ENCODE measurements around the gene RIC1. TPM values are rescaled to one million over a fixed set of nuclear protein-coding genes. Genes with fewer than 3 reads are reported as not detected.

RIC1 gene
- total RNA-seq, 1 donor from 2014 or later, result 40.7 TPM

GRCh38 chr9:5688109-5688508, 59.2 kb downstream of the RIC1 start:
- DNase-seq (ENCODE audit: low spot score), result no peak
- Mint-ChIP-seq H3K9me3 (ENCODE audit: low read depth) (peaks cover 4% of the 10 kb centered on the region), H3K36me3 (ENCODE audit: low read depth) (peaks cover 6% of the 10 kb centered on the region), H3K27ac (ENCODE audit: unreplicated experiment) (peak overlapping the region; percentile 71), H3K4me1 (ENCODE audit: low read depth) (peaks cover 33% of the 10 kb centered on the region), H3K4me3 (ENCODE audit: unreplicated experiment) (no peak overlapping the region), H3K27me3 (ENCODE audit: low read depth) (no peaks in the 10 kb centered on the region)
- TF ChIP-seq, protein P1, sequence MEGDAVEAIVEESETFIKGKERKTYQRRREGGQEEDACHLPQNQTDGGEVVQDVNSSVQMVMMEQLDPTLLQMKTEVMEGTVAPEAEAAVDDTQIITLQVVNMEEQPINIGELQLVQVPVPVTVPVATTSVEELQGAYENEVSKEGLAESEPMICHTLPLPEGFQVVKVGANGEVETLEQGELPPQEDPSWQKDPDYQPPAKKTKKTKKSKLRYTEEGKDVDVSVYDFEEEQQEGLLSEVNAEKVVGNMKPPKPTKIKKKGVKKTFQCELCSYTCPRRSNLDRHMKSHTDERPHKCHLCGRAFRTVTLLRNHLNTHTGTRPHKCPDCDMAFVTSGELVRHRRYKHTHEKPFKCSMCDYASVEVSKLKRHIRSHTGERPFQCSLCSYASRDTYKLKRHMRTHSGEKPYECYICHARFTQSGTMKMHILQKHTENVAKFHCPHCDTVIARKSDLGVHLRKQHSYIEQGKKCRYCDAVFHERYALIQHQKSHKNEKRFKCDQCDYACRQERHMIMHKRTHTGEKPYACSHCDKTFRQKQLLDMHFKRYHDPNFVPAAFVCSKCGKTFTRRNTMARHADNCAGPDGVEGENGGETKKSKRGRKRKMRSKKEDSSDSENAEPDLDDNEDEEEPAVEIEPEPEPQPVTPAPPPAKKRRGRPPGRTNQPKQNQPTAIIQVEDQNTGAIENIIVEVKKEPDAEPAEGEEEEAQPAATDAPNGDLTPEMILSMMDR (IDR thresholded peaks at IDR 0.05), result no peak

- H3K27ac Mint-ChIP-seq (ENCODE audit: unreplicated experiment), result peak overlapping the region; percentile 5
- DNase-seq (ENCODE audit: low spot score), result no peak
- H3K27me3 Mint-ChIP-seq (ENCODE audit: low read depth), result no peaks in the 10 kb centered on the region
- H3K9me3 Mint-ChIP-seq (ENCODE audit: low read depth), result no peaks in the 10 kb centered on the region
- no peaks in the 10 kb centered on the region for H3K36me3 Mint-ChIP-seq (ENCODE audit: low read depth)
- H3K4me1 Mint-ChIP-seq (ENCODE audit: low read depth), result peaks cover 47% of the 10 kb centered on the region
- H3K4me3 Mint-ChIP-seq (ENCODE audit: unreplicated experiment), result no peak overlapping the region
- TF ChIP-seq, protein P1 (IDR thresholded peaks at IDR 0.05), result no peak
Observed at GRCh38 chr9:5690278-5690677, 61.4 kb downstream of the RIC1 start.

DNA sequence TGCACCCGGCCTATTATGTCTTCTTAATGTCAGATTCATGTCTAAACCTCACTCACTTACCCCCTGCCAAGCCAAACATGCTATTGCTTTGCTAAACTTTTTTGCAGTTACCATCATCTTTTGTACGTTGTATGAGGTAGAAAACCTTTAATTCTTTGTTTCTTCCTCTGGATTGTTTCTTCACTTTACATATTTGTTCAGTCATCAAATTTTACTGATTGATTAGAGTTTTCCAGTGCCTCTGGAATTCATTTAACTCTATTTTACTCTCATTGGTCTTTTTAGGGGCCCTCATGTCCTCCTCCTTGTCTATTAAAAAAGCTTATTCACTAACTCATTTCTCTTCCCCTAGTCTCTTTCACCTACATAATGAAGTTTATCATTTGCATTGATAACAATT, 67.0 kb downstream of the RIC1 start:
- Mint-ChIP-seq H3K27me3 (ENCODE audit: low read depth) (no peaks in the 10 kb centered on the region), H3K4me1 (ENCODE audit: low read depth) (peaks cover 48% of the 10 kb centered on the region), H3K36me3 (ENCODE audit: low read depth) (peaks cover 7% of the 10 kb centered on the region), H3K9me3 (ENCODE audit: low read depth) (no peaks in the 10 kb centered on the region), H3K27ac (ENCODE audit: unreplicated experiment) (no peak overlapping the region), H3K4me3 (ENCODE audit: unreplicated experiment) (no peak overlapping the region)
- TF ChIP-seq, protein P1 (IDR thresholded peaks at IDR 0.05), result no peak
- no peak for DNase-seq (ENCODE audit: low spot score)

DNA sequence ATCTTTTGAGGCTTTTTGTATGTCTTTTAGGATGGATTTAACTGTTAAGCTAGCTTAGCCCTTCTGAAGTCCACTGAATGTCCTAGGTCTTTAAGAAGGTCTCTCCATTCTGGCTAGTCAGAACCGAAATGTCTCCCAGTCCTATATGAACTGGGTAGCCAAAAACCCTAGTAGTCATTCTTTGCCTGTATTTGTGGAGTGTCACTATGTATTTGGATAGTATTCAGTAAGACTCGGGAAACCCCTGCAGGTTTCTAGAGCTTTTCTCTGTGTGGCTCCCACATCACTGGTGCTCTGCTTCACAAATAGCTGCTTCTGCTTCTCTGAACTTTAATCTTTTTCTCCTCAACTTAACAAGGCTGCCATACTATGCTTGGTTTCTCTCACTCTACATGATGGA, 68.0 kb downstream of the RIC1 start:
- H3K36me3 Mint-ChIP-seq (ENCODE audit: low read depth), result peaks cover 7% of the 10 kb centered on the region
- H3K27ac Mint-ChIP-seq (ENCODE audit: unreplicated experiment), result peak overlapping the region; percentile 52
- H3K9me3 Mint-ChIP-seq (ENCODE audit: low read depth), result no peaks in the 10 kb centered on the region
- no peaks in the 10 kb centered on the region for H3K27me3 Mint-ChIP-seq (ENCODE audit: low read depth)
- peaks cover 47% of the 10 kb centered on the region for H3K4me1 Mint-ChIP-seq (ENCODE audit: low read depth)
- no peak overlapping the region for H3K4me3 Mint-ChIP-seq (ENCODE audit: unreplicated experiment)
- DNase-seq (ENCODE audit: low spot score), result no peak
- TF ChIP-seq, protein P1 (IDR thresholded peaks at IDR 0.05), result no peak

- no peak overlapping the region for H3K4me3 Mint-ChIP-seq (ENCODE audit: unreplicated experiment)
- H3K36me3 Mint-ChIP-seq (ENCODE audit: low read depth), result peaks cover 11% of the 10 kb centered on the region
- no peak overlapping the region for H3K27ac Mint-ChIP-seq (ENCODE audit: unreplicated experiment)
- no peak for DNase-seq (ENCODE audit: low spot score)
- no peaks in the 10 kb centered on the region for H3K9me3 Mint-ChIP-seq (ENCODE audit: low read depth)
- H3K4me1 Mint-ChIP-seq (ENCODE audit: low read depth), result peaks cover 47% of the 10 kb centered on the region
- H3K27me3 Mint-ChIP-seq (ENCODE audit: low read depth), result no peaks in the 10 kb centered on the region
- TF ChIP-seq, protein P1 (IDR thresholded peaks at IDR 0.05), result no peak
Observed at GRCh38 chr9:5698004-5698403, 69.1 kb downstream of the RIC1 start.

All from chondrocyte (in vitro differentiated cells).